DND-41 (cell line): ENCODE results near the gene QRICH1.

Source experiments
- ATAC-seq: fragments of 200-7000 bp; cut with Tn5 transposase; 3 replicates; pipeline ENCODE4 v1.9.1; 2021; ENCODE audit warnings: low read depth; ENCODE audit not compliant: insufficient read depth
- DNase-seq: peaks from one replicate; pipeline ENCODE4 v3.0.0-alpha.2; 2020
- H2AFZ ChIP-seq: 2 replicates; pipeline ENCODE4 v1.6.0; 2012; ENCODE audit warnings: low read depth, low read length
- H3K27ac ChIP-seq: 2 replicates; pipeline ENCODE4 v1.5.1; 2012; ENCODE audit warnings: low read length, inconsistent platforms
- H3K27me3 ChIP-seq: fragments of 200-600 bp; sonication (generic); 2 replicates; pipeline ENCODE4 v1.6.0; 2012; ENCODE audit warnings: low read length, mild to moderate bottlenecking, inconsistent platforms; ENCODE audit not compliant: insufficient read depth, poor library complexity
- H3K36me3 ChIP-seq: 2 replicates; pipeline ENCODE4 v1.5.1; 2012; ENCODE audit warnings: low read length, inconsistent platforms; ENCODE audit not compliant: insufficient read depth
- H3K4me1 ChIP-seq: 2 replicates; pipeline ENCODE4 v1.5.1; 2012; ENCODE audit warnings: mild to moderate bottlenecking, low read length; ENCODE audit not compliant: insufficient read depth
- H3K4me2 ChIP-seq: 2 replicates; pipeline ENCODE4 v1.6.0; 2012; ENCODE audit warnings: mild to moderate bottlenecking, moderate library complexity, low read length, inconsistent platforms; ENCODE audit not compliant: insufficient read depth
- H3K4me3 ChIP-seq, 2 experiments: fragments of 200-600 bp in 1 of 2; shearing (Covaris generic) in 1 of 2; 2 replicates each; pipeline ENCODE4 v1.5.1; 2012 to 2016; ENCODE audit warnings: inconsistent platforms in 2 of 2, low read length in 2 of 2, mild to moderate bottlenecking in 2 of 2, low read depth in 1 of 2, moderate library complexity in 1 of 2
- H3K79me2 ChIP-seq: 2 replicates; pipeline ENCODE4 v1.6.0; 2012; ENCODE audit warnings: low read length, inconsistent platforms; ENCODE audit not compliant: insufficient read depth
- H3K9ac ChIP-seq: 2 replicates; pipeline ENCODE4 v1.6.0; 2012; ENCODE audit warnings: low read depth, mild to moderate bottlenecking, inconsistent platforms, low read length, moderate library complexity
- H3K9me3 ChIP-seq: 2 replicates; pipeline ENCODE4 v1.5.1; 2012; ENCODE audit warnings: low read length, moderate library complexity, mild to moderate bottlenecking, inconsistent platforms; ENCODE audit not compliant: insufficient read depth, severe bottlenecking
- H4K20me1 ChIP-seq: 2 replicates; pipeline ENCODE4 v1.6.0; 2012; ENCODE audit warnings: low read length; ENCODE audit not compliant: insufficient read depth
- EZH2 ChIP-seq: IDR thresholded peaks from 3 replicates; pipeline ENCODE4 v1.6.1; 2012; ENCODE audit warnings: borderline replicate concordance, low read depth, mild to moderate bottlenecking, moderate library complexity, low read length, inconsistent platforms; ENCODE audit not compliant: severe bottlenecking
- TF ChIP-seq, protein P1 (sequence below): IDR thresholded peaks from 2 replicates; pipeline ENCODE4 v1.5.1; 2012; ENCODE audit warnings: borderline replicate concordance, low read length, moderate library complexity, mild to moderate bottlenecking; ENCODE audit not compliant: poor library complexity, severe bottlenecking; ENCODE audit errors: extremely low read depth

The QRICH1 gene

DNA sequence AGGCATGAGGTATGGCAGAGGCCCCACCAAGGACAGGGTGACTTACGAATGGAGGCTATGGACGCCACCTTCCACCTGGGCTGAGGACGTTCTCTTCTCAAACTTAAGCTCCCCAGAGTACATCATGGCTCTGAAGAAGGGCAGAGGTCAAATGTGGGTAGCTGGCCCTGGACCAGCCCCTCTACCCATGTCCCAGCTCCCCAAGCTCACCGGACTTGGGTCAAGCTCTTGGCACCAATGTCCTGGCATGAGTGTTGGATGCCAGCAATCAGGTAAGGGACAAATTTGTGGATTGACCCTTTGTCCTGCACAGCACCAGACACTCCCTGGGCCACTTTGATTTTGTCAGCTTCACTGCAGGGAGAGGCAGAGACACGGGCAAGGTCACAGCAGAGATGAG, 69.4 kb downstream of the QRICH1 start:
- no peak overlapping the region for H3K9ac ChIP-seq
- peaks cover 90% of the 10 kb centered on the region for H3K79me2 ChIP-seq
- peaks cover 21% of the 10 kb centered on the region; the same call in 1 of the 2 replicates for H4K20me1 ChIP-seq
- peak overlapping the region; percentile 95; the same call in 1 of the 2 replicates for H3K4me2 ChIP-seq
- ATAC-seq (no peak), DNase-seq (no peak)
- no peak overlapping the region for H3K27ac ChIP-seq
- peaks cover 64% of the 10 kb centered on the region for H3K36me3 ChIP-seq
- H3K4me1 ChIP-seq = peaks cover 82% of the 10 kb centered on the region
- H3K27me3 ChIP-seq = no peaks in the 10 kb centered on the region
- H3K9me3 ChIP-seq = no peaks in the 10 kb centered on the region
- no peak for TF ChIP-seq EZH2
- TF ChIP-seq, protein P1, sequence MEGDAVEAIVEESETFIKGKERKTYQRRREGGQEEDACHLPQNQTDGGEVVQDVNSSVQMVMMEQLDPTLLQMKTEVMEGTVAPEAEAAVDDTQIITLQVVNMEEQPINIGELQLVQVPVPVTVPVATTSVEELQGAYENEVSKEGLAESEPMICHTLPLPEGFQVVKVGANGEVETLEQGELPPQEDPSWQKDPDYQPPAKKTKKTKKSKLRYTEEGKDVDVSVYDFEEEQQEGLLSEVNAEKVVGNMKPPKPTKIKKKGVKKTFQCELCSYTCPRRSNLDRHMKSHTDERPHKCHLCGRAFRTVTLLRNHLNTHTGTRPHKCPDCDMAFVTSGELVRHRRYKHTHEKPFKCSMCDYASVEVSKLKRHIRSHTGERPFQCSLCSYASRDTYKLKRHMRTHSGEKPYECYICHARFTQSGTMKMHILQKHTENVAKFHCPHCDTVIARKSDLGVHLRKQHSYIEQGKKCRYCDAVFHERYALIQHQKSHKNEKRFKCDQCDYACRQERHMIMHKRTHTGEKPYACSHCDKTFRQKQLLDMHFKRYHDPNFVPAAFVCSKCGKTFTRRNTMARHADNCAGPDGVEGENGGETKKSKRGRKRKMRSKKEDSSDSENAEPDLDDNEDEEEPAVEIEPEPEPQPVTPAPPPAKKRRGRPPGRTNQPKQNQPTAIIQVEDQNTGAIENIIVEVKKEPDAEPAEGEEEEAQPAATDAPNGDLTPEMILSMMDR = no peak
- H3K4me3 ChIP-seq = no peak overlapping the region
- no peak overlapping the region for H2AFZ ChIP-seq

DNA sequence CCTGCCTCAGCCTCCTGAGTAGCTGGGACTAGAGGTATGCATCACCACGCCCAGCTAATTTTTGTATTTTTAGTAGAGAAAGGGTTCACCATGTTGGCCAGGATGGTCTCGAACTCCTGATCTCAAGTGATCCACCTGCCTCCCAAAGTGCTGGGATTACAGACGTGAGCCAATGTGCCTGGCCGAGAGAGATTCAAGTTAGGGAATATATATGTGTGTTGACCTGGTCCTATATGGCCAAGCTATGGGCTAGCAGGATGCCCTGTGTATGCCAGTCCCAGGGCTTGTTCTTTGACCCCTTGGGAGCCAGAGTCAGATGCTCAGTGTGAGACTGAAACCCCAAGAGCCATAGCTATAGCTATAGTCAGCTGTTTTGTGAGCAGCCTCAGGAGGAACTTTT, 70.1 kb downstream of the QRICH1 start:
- Histone ChIP-seq H3K4me2 (peak overlapping the region; percentile 95), H3K27ac (no peak overlapping the region), H3K36me3 (peaks cover 64% of the 10 kb centered on the region), H4K20me1 (peaks cover 21% of the 10 kb centered on the region; the same call in 1 of the 2 replicates), H3K9me3 (no peaks in the 10 kb centered on the region), H3K9ac (peak overlapping the region; percentile 96; the same call in 1 of the 2 replicates), H3K79me2 (peaks cover 86% of the 10 kb centered on the region), H3K4me3 (no peak overlapping the region), H3K4me1 (peaks cover 84% of the 10 kb centered on the region), H3K27me3 (no peaks in the 10 kb centered on the region), H2AFZ (no peak overlapping the region)
- TF ChIP-seq, protein P1 = no peak
- TF ChIP-seq EZH2 = no peak
- DNase-seq (no peak), ATAC-seq (no peak)

DNA sequence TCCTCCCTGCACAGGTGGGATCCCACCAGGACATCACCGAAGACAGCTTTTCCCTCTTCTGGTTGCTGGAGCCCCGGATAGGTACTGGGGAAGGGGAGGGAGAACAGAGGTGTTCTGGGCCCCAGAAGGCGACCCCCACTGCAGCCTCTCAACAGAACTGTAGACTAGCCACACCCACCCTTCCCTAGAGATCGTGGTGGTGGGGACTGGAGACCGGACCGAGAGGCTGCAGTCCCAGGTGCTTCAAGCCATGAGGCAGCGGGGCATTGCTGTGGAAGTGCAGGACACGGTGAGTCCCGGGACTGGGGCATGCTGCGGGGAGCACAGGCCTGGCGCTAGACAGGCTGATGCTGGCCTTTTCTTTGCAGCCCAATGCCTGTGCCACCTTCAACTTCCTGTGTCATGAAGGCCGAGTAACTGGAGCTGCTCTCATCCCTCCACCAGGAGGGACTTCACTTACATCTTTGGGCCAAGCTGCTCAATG, 71.1 kb downstream of the QRICH1 start:
- no peaks in the 10 kb centered on the region for H3K9me3 ChIP-seq
- H3K9ac ChIP-seq = peak overlapping the region; percentile 96
- H3K27me3 ChIP-seq = no peaks in the 10 kb centered on the region
- H4K20me1 ChIP-seq = peaks cover 21% of the 10 kb centered on the region; the same call in 1 of the 2 replicates
- H3K4me2 ChIP-seq = peak overlapping the region; percentile 95
- peak overlapping the region; percentile 51 to 94; a peak in 3 of 4 replicates for H3K4me3 ChIP-seq
- DNase-seq (peak; percentile 42), ATAC-seq (no peak)
- H3K36me3 ChIP-seq = peaks cover 58% of the 10 kb centered on the region
- no peak for TF ChIP-seq EZH2
- TF ChIP-seq, protein P1 = no peak
- peak overlapping the region; percentile 85; the same call in 1 of the 2 replicates for H2AFZ ChIP-seq
- peak overlapping the region; percentile 99 for H3K27ac ChIP-seq
- peaks cover 83% of the 10 kb centered on the region for H3K4me1 ChIP-seq
- H3K79me2 ChIP-seq = peaks cover 76% of the 10 kb centered on the region
